Osteoblast (primary cell): ENCODE measurements around the gene ELAVL3. TPM values are rescaled to one million over a fixed set of nuclear protein-coding genes. Genes with fewer than 3 reads are reported as not detected.

Experiments
- DNase-seq: peaks from one replicate; pipeline ENCODE4 v3.0.0; 2011; ENCODE audit warnings: low spot score, mixed read lengths; ENCODE audit not compliant: insufficient read length; ENCODE audit errors: missing footprints
- H2AFZ ChIP-seq: 2 replicates; pipeline ENCODE4 v1.6.0; 2011; ENCODE audit warnings: mild to moderate bottlenecking, low read length
- H3K27ac ChIP-seq: 2 replicates; pipeline ENCODE4 v1.5.1; 2011; ENCODE audit warnings: mild to moderate bottlenecking, low read depth, low read length, moderate library complexity
- H3K27me3 ChIP-seq: 2 replicates; pipeline ENCODE4 v1.6.0; 2012; ENCODE audit warnings: mild to moderate bottlenecking, control low read depth, inconsistent platforms, low read length, moderate library complexity; ENCODE audit not compliant: insufficient read depth
- H3K36me3 ChIP-seq: 2 replicates; pipeline ENCODE4 v1.5.1; 2011; ENCODE audit warnings: mild to moderate bottlenecking, low read length, control low read depth, moderate library complexity; ENCODE audit not compliant: insufficient read depth
- H3K4me1 ChIP-seq: 2 replicates; pipeline ENCODE4 v1.5.1; 2011; ENCODE audit warnings: mild to moderate bottlenecking, low read length, control low read depth, moderate library complexity; ENCODE audit not compliant: insufficient read depth
- H3K4me2 ChIP-seq: 2 replicates; pipeline ENCODE4 v1.6.0; 2011; ENCODE audit warnings: mild to moderate bottlenecking, low read length; ENCODE audit not compliant: insufficient read depth
- H3K4me3 ChIP-seq: fragments of 200-600 bp; sonication (generic); 3 replicates; pipeline ENCODE4 v1.5.1; 2012; ENCODE audit warnings: mild to moderate bottlenecking, low read length, inconsistent platforms; ENCODE audit not compliant: insufficient read depth
- H3K79me2 ChIP-seq: 2 replicates; pipeline ENCODE4 v1.6.0; 2012; ENCODE audit warnings: mild to moderate bottlenecking, low read length, control low read depth, inconsistent platforms; ENCODE audit not compliant: insufficient read depth
- H3K9me3 ChIP-seq: 2 replicates; pipeline ENCODE4 v1.5.1; 2011; ENCODE audit warnings: low read depth, low read length, control low read depth
- H4K20me1 ChIP-seq: 2 replicates; pipeline ENCODE4 v1.6.0; 2012; ENCODE audit warnings: mild to moderate bottlenecking, low read length, control low read depth; ENCODE audit not compliant: insufficient read depth
- total RNA-seq: library from RNA; depleted of rRNA; stranded (reverse); fragments of >200 nt; gene quantifications from 2 replicates; pipeline ENCODE4 v1.2.3, GENCODE V29; 2012
- TF ChIP-seq, protein P1 (sequence below): IDR thresholded peaks from 2 replicates; pipeline ENCODE4 v1.5.1; 2011; ENCODE audit warnings: mild to moderate bottlenecking, low read depth, low read length, moderate library complexity; ENCODE audit errors: extremely low read depth

The ELAVL3 gene
- total RNA-seq, 1 donor, result 0.72 TPM

DNA sequence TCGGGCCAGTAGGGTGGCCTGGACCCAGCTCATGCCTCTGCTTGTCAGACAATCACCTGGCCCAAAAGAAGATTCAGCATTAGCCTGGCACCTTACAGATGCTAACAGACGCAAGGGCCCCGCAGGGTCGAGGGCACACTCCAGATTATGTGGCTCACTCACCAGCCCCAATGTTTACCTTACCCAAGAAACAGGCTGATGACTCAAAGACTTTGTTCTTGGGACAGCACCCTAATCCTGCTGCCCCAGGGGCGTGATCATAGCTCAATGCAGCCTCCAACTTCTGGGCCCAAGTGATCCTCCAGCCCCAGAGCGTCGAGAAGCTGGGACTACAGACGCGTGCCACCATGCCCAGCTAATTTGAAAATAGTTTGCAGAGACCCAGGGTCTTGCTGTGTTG is 38.3 kb upstream of the ELAVL3 start:
- Histone ChIP-seq H3K4me3 (no peak overlapping the region), H4K20me1 (no peaks in the 10 kb centered on the region), H3K4me2 (no peak overlapping the region), H3K79me2 (no peaks in the 10 kb centered on the region), H3K27ac (no peak overlapping the region), H3K27me3 (no peaks in the 10 kb centered on the region), H2AFZ (no peak overlapping the region), H3K9me3 (no peaks in the 10 kb centered on the region), H3K4me1 (no peaks in the 10 kb centered on the region), H3K36me3 (peaks cover 2% of the 10 kb centered on the region)
- TF ChIP-seq, protein P1, sequence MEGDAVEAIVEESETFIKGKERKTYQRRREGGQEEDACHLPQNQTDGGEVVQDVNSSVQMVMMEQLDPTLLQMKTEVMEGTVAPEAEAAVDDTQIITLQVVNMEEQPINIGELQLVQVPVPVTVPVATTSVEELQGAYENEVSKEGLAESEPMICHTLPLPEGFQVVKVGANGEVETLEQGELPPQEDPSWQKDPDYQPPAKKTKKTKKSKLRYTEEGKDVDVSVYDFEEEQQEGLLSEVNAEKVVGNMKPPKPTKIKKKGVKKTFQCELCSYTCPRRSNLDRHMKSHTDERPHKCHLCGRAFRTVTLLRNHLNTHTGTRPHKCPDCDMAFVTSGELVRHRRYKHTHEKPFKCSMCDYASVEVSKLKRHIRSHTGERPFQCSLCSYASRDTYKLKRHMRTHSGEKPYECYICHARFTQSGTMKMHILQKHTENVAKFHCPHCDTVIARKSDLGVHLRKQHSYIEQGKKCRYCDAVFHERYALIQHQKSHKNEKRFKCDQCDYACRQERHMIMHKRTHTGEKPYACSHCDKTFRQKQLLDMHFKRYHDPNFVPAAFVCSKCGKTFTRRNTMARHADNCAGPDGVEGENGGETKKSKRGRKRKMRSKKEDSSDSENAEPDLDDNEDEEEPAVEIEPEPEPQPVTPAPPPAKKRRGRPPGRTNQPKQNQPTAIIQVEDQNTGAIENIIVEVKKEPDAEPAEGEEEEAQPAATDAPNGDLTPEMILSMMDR, result no peak
- no peak for DNase-seq

DNA sequence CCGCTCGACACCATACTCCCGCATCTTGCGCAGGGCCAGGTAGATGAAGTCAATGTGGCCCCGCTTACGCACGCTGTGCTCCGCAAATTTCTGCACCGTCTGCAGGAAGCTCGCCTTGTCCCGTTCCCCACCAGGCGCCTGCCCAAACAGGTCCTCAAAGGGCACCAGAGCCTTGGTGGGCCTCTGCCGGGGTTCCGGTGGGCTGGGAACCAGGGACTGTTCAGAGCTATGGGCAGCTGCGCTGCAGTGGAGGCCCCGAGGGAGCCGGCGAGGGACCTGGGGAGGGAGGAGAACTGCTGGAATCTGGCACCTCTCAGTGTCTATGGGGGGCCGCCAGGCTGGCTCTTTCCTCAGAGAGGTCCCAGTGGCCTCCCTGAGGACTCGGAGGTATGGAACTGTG is 33.1 kb upstream of the ELAVL3 start:
- TF ChIP-seq, protein P1, result no peak
- H3K4me2 ChIP-seq, result no peak overlapping the region
- no peak overlapping the region for H3K4me3 ChIP-seq
- H3K27me3 ChIP-seq, result no peaks in the 10 kb centered on the region
- no peak overlapping the region for H2AFZ ChIP-seq
- no peak for DNase-seq
- no peaks in the 10 kb centered on the region for H3K79me2 ChIP-seq
- no peaks in the 10 kb centered on the region for H3K36me3 ChIP-seq
- no peaks in the 10 kb centered on the region for H3K4me1 ChIP-seq
- H4K20me1 ChIP-seq, result no peaks in the 10 kb centered on the region
- H3K9me3 ChIP-seq, result no peaks in the 10 kb centered on the region
- no peak overlapping the region for H3K27ac ChIP-seq

DNA sequence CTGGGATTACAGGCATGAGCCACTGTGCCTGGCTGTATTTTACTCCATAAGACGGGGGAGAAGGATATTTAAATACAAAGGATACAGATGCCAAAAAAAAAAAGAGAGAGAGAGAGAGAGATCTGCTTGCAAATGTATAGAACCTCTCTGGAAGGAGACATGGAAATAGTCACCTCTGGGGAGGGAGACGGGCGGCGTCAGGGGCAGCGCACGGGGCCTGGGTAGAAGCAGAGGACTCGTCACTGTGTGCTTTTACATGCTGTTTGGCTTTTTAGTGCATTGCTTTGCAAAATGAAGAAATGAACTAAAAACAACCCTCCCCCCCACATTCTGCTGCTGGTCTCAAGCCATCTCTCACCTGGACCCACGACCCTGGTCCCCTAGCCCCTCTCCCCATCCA is 29.6 kb upstream of the ELAVL3 start:
- Histone ChIP-seq H3K79me2 (no peaks in the 10 kb centered on the region), H3K4me2 (no peak overlapping the region), H3K27me3 (no peaks in the 10 kb centered on the region), H3K36me3 (no peaks in the 10 kb centered on the region), H3K4me1 (peaks cover 6% of the 10 kb centered on the region), H3K27ac (no peak overlapping the region), H2AFZ (no peak overlapping the region), H4K20me1 (no peaks in the 10 kb centered on the region), H3K9me3 (no peaks in the 10 kb centered on the region), H3K4me3 (no peak overlapping the region)
- no peak for DNase-seq
- TF ChIP-seq, protein P1, result no peak

DNA sequence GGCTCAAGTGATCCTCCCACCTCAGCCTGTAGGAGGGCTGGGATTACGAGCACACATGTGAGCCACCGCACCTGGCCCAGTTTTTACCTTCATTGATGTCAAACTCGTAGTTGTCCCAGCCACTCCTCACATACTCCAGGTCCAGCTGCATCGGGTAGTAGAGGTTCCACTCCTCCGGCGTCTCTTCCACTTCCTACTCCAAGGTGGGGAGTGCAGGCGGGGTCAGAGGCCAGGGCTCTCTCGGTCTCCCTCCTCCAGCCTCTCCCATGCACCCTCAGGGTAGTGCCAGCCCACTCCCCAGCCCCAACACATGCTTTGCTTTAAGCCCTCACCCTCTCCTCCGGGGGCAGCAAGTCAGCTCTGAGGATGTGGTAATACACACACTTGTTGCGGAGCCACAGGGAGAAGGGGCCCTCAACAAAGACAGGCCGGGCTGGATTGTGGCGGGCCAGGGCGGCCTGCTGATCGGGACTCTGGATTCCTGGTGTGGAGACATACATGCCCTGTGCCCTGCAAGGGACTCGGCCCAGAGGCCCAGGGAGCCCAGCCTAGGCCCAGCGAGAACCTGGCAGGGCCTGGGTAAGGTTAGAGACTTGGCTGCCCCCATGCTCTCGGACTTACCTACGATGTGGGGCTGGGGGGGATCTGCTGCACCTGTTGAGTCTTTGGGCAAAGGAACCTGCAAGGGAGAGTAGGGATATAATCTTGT is 26.7 kb upstream of the ELAVL3 start:
- no peak overlapping the region for H3K4me3 ChIP-seq
- H3K9me3 ChIP-seq, result no peaks in the 10 kb centered on the region
- H3K4me2 ChIP-seq, result no peak overlapping the region
- H3K36me3 ChIP-seq, result no peaks in the 10 kb centered on the region
- H3K79me2 ChIP-seq, result no peaks in the 10 kb centered on the region
- no peak overlapping the region for H3K27ac ChIP-seq
- peak; percentile 70 for DNase-seq
- no peaks in the 10 kb centered on the region for H3K27me3 ChIP-seq
- H3K4me1 ChIP-seq, result peaks cover 6% of the 10 kb centered on the region
- no peaks in the 10 kb centered on the region for H4K20me1 ChIP-seq
- no peak overlapping the region for H2AFZ ChIP-seq
- TF ChIP-seq, protein P1, result no peak
